ENCODE results near the gene SH3PXD2A.

GRCh38 chr10:103854686-103855391, 537 bp downstream of the SH3PXD2A start:
- TF ChIP-seq EP300 (IDR thresholded peaks at IDR 0.05) = no peak
- TF ChIP-seq, protein P1, sequence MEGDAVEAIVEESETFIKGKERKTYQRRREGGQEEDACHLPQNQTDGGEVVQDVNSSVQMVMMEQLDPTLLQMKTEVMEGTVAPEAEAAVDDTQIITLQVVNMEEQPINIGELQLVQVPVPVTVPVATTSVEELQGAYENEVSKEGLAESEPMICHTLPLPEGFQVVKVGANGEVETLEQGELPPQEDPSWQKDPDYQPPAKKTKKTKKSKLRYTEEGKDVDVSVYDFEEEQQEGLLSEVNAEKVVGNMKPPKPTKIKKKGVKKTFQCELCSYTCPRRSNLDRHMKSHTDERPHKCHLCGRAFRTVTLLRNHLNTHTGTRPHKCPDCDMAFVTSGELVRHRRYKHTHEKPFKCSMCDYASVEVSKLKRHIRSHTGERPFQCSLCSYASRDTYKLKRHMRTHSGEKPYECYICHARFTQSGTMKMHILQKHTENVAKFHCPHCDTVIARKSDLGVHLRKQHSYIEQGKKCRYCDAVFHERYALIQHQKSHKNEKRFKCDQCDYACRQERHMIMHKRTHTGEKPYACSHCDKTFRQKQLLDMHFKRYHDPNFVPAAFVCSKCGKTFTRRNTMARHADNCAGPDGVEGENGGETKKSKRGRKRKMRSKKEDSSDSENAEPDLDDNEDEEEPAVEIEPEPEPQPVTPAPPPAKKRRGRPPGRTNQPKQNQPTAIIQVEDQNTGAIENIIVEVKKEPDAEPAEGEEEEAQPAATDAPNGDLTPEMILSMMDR (IDR thresholded peaks at IDR 0.05) = no peak
